HepG2 (cell line): ENCODE results near the gene UTS2R. TPM values are rescaled to one million over a fixed set of nuclear protein-coding genes. Genes with fewer than 3 reads are reported as not detected.
A peak's percentile ranks its signal among the peaks of the same experiment; 100 is the strongest.

ENCODE experiments used
- AFF4 ChIP-seq: sonication (generic); formaldehyde crosslinking; IDR thresholded peaks from 2 replicates; pipeline ENCODE4 v1.4.0; 2020; ENCODE audit warnings: missing genetic modification reagents
- ATRX ChIP-seq: sonication (generic); formaldehyde crosslinking; IDR thresholded peaks from 2 replicates; pipeline ENCODE4 v1.4.0; 2020; ENCODE audit warnings: missing genetic modification reagents, borderline replicate concordance
- EEA1 ChIP-seq: sonication (generic); formaldehyde crosslinking; IDR thresholded peaks from 2 replicates; pipeline ENCODE4 v1.5.1; 2020; ENCODE audit warnings: mild to moderate bottlenecking, missing genetic modification reagents, borderline replicate concordance
- FOXK1 ChIP-seq: sonication (generic); formaldehyde crosslinking; IDR thresholded peaks from 2 replicates; pipeline ENCODE4 v1.4.0; 2020; ENCODE audit warnings: low read depth, missing genetic modification reagents, borderline replicate concordance
- GMEB2 ChIP-seq: IDR thresholded peaks from 2 replicates; pipeline ENCODE4 v1.6.1; 2016; ENCODE audit warnings: missing biosample characterization, missing genetic modification reagents, low read depth
- HBP1 ChIP-seq: IDR thresholded peaks from 2 replicates; pipeline ENCODE4 v1.6.1; 2016; ENCODE audit warnings: low read depth, control low read depth
- KDM2A ChIP-seq: sonication (generic); formaldehyde crosslinking; IDR thresholded peaks from 2 replicates; pipeline ENCODE4 v1.4.0; 2020; ENCODE audit warnings: low read depth, missing genetic modification reagents, borderline replicate concordance
- MEIS2 ChIP-seq: sonication (generic); formaldehyde crosslinking; IDR thresholded peaks from 2 replicates; pipeline ENCODE4 v1.9.0; 2021; ENCODE audit warnings: mild to moderate bottlenecking, missing genetic modification reagents
- NCOA1 ChIP-seq: sonication (generic); formaldehyde crosslinking; IDR thresholded peaks from 2 replicates; pipeline ENCODE4 v1.9.0; 2021; ENCODE audit warnings: missing genetic modification reagents
- PHB2 ChIP-seq: fragments of 450-650 bp; IDR thresholded peaks from 2 replicates; pipeline ENCODE4 v1.6.1; 2018; ENCODE audit not compliant: partially characterized antibody
- PRDM15 ChIP-seq: sonication (generic); formaldehyde crosslinking; IDR thresholded peaks from 2 replicates; pipeline ENCODE4 v1.4.0; 2020; ENCODE audit warnings: missing genetic modification reagents
- RFXANK ChIP-seq: IDR thresholded peaks from 2 replicates; pipeline ENCODE4 v1.6.1; 2016
- STAG1 ChIP-seq: sonication (generic); formaldehyde crosslinking; IDR thresholded peaks from 2 replicates; pipeline ENCODE4 v1.4.0; 2020; ENCODE audit warnings: missing genetic modification reagents
- TBX3 ChIP-seq: fragments of 450-650 bp; IDR thresholded peaks from 2 replicates; pipeline ENCODE4 v1.6.1; 2017; ENCODE audit warnings: antibody characterized with exemption, mild to moderate bottlenecking, inconsistent platforms, borderline replicate concordance
- THAP8 ChIP-seq: sonication (generic); formaldehyde crosslinking; IDR thresholded peaks from 2 replicates; pipeline ENCODE4 v1.5.1; 2020; ENCODE audit warnings: missing genetic modification reagents, mild to moderate bottlenecking, borderline replicate concordance
- ZNF30 ChIP-seq: sonication (generic); formaldehyde crosslinking; IDR thresholded peaks from 2 replicates; pipeline ENCODE4 v1.5.0; 2020; ENCODE audit warnings: mild to moderate bottlenecking, missing genetic modification reagents
- ZZZ3 ChIP-seq: sonication (generic); formaldehyde crosslinking; IDR thresholded peaks from 2 replicates; pipeline ENCODE4 v1.4.0; 2020; ENCODE audit warnings: missing genetic modification reagents, mild to moderate bottlenecking, borderline replicate concordance
- polyA plus RNA-seq, 8 experiments: library from polyadenylated mRNA; depleted of rRNA in 3 of 8; stranded (reverse) in 7 of 8; unstranded in 1 of 8; fragments of >200 nt; fragmentation: Illumina TruSeq in 4 of 8; extraction: Trizol in 4 of 8; gene quantifications; 2 replicates each; pipeline versions ENCODE4 v1.2.1 to v1.2.3, GENCODE V29; 2011 to 2016; ENCODE audit warnings: low read depth in 4 of 8, missing spikeins in 1 of 8, mixed read lengths in 1 of 8; ENCODE audit not compliant: insufficient read depth in 1 of 8
- total RNA-seq, 5 experiments: library from RNA; depleted of rRNA; stranded (reverse); fragments of >200 nt; fragmentation: Illumina TruSeq; extraction: Trizol; gene quantifications; 2 replicates each; pipeline ENCODE4 v1.2.3, GENCODE V29; 2016; ENCODE audit warnings: low read depth in 1 of 5

Gene UTS2R
- total and polyA plus RNA-seq, 2 of the 13 experiments (the other 11 are each of a cell fraction or from before 2014, with no cell fraction given): 0.13 to 0.15 TPM

- TF ChIP-seq NCOA1: peak; percentile 79; the same call in 1 of the 2 replicates
- peak; percentile 43 for TF ChIP-seq GMEB2 (CRISPR knock-in tag)
- no peak for TF ChIP-seq THAP8 (CRISPR knock-in tag)
- peak; percentile 95 for TF ChIP-seq HBP1 (CRISPR knock-in tag)
- peak; percentile 77 for TF ChIP-seq EEA1 (CRISPR knock-in tag)
- no peak; the same call in 1 of the 2 replicates for TF ChIP-seq FOXK1 (CRISPR knock-in tag)
- TF ChIP-seq STAG1 (CRISPR knock-in tag): no peak; the same call in 1 of the 2 replicates
- no peak for TF ChIP-seq AFF4 (CRISPR knock-in tag)
- TF ChIP-seq PRDM15 (CRISPR knock-in tag): peak; percentile 61; the same call in 1 of the 2 replicates
- TF ChIP-seq MEIS2 (CRISPR knock-in tag): peak; percentile 83
- no peak for TF ChIP-seq ZZZ3 (CRISPR knock-in tag)
- no peak for TF ChIP-seq TBX3
- no peak for TF ChIP-seq RFXANK (CRISPR knock-in tag)
- no peak for TF ChIP-seq ATRX (CRISPR knock-in tag)
- TF ChIP-seq PHB2: no peak
- TF ChIP-seq KDM2A (CRISPR knock-in tag): peak; percentile 74
- no peak for TF ChIP-seq ZNF30
These were observed 46.7 kb downstream of the UTS2R start, which contains the start of the genes HEXD and OGFOD3 (continued) for GRCh38 chr17:82418001-82418986.
